H1 (cell line): Measurements from ENCODE around the gene OSBPL9. TPM values are rescaled to one million over a fixed set of nuclear protein-coding genes. Genes with fewer than 3 reads are reported as not detected.

ENCODE experiments used
- CTCF ChIA-PET: fragments of 300-600 bp; sonication (Branson Sonifier 250); formaldehyde crosslinking; loops from one replicate; lab custom pipeline; 2021; ENCODE audit not compliant: partially characterized antibody; lab: Charles Lee
- POLR2A ChIA-PET: fragments of 300-600 bp; sonication (Branson Sonifier 250); formaldehyde crosslinking; loops from one replicate; lab custom pipeline; 2021; ENCODE audit warnings: inconsistent platforms; ENCODE audit not compliant: partially characterized antibody; lab: Charles Lee
- DNase-seq, 2 experiments: peaks; one replicate each; pipeline versions ENCODE4 v3.0.0 to v3.0.0-alpha.2; 2010 to 2022; ENCODE audit warnings: low spot score in 2 of 2, low read depth in 1 of 2, mixed read lengths in 1 of 2
- FAIRE-seq: peaks from 2 replicates; lab custom pipeline; 2011; peaks lifted over from hg19 to GRCh38; lab: Jason Lieb, UNC
- H2AFZ ChIP-seq: 2 replicates; pipeline ENCODE4 v1.8.1; 2012; ENCODE audit warnings: low read length, inconsistent platforms
- H2AK5ac ChIP-seq: 2 replicates; pipeline ENCODE4 v1.6.1; 2013; ENCODE audit warnings: low read depth, low read length
- H2BK120ac ChIP-seq: replicated peaks from 2 replicates; pipeline ENCODE3; 2013; ENCODE audit warnings: low read depth, low read length, inconsistent platforms
- H2BK12ac ChIP-seq: 2 replicates; pipeline ENCODE4 v1.6.1; 2013; ENCODE audit warnings: low read depth, low read length
- H2BK15ac ChIP-seq: 2 replicates; pipeline ENCODE4 v1.6.1; 2013; ENCODE audit warnings: low read length
- H2BK20ac ChIP-seq: 2 replicates; pipeline ENCODE4 v1.6.1; 2013; ENCODE audit warnings: low read length
- H2BK5ac ChIP-seq: 2 replicates; pipeline ENCODE4 v1.6.1; 2013; ENCODE audit warnings: low read depth, low read length
- H3K14ac ChIP-seq: 2 replicates; pipeline ENCODE4 v1.6.1; 2013; ENCODE audit warnings: inconsistent platforms; ENCODE audit not compliant: insufficient read length
- H3K18ac ChIP-seq: 2 replicates; pipeline ENCODE4 v1.6.1; 2013; ENCODE audit warnings: low read length; ENCODE audit errors: extremely low read depth
- H3K23ac ChIP-seq: 2 replicates; pipeline ENCODE4 v1.6.1; 2013; ENCODE audit warnings: inconsistent platforms; ENCODE audit not compliant: insufficient read length
- H3K23me2 ChIP-seq: 2 replicates; pipeline ENCODE4 v1.6.1; 2013; ENCODE audit warnings: low read depth, low read length
- H3K27ac ChIP-seq: 2 replicates; pipeline ENCODE4 v1.6.1; 2011; ENCODE audit warnings: low read depth, low read length, inconsistent platforms
- H3K27me3 ChIP-seq, 4 experiments: replicated peaks in 1 of 4; 1 replicate in 1 of 4; 2 replicates in 3 of 4; pipeline versions ENCODE4 v1.6.1 to v1.8.1; 2011 to 2013; ENCODE audit warnings: low read length in 3 of 4, mild to moderate bottlenecking in 3 of 4, inconsistent platforms in 2 of 4, mixed read lengths in 2 of 4, moderate library complexity in 1 of 4; ENCODE audit not compliant: control insufficient read depth in 3 of 4, insufficient read depth in 3 of 4; ENCODE audit errors: extremely low read depth in 1 of 4
- H3K36me3 ChIP-seq, 4 experiments: 2 replicates each; pipeline versions ENCODE4 v1.6.1 to v1.8.1; 2011 to 2013; ENCODE audit warnings: mild to moderate bottlenecking in 4 of 4, low read length in 3 of 4, moderate library complexity in 2 of 4, control low read depth in 1 of 4, inconsistent platforms in 1 of 4; ENCODE audit not compliant: insufficient read depth in 4 of 4, control insufficient read depth in 2 of 4
- H3K4ac ChIP-seq: replicated peaks from 2 replicates; pipeline ENCODE3; 2013; ENCODE audit warnings: low read length, low read depth, mixed read lengths, inconsistent platforms; ENCODE audit not compliant: insufficient read length
- H3K4me1 ChIP-seq, 4 experiments: replicated peaks in 1 of 4; 1 replicate in 1 of 4; 2 replicates in 3 of 4; pipeline versions ENCODE4 v1.6.1 to v1.8.1; 2011 to 2013; ENCODE audit warnings: low read length in 3 of 4, inconsistent platforms in 2 of 4, mixed read lengths in 1 of 4; ENCODE audit not compliant: insufficient read depth in 4 of 4, control insufficient read depth in 3 of 4
- H3K4me2 ChIP-seq, 2 experiments: 2 replicates each; pipeline versions ENCODE4 v1.6.1 to v1.8.1; 2011 to 2013; ENCODE audit warnings: low read depth in 2 of 2, low read length in 2 of 2, control low read depth in 1 of 2, inconsistent platforms in 1 of 2, mild to moderate bottlenecking in 1 of 2; ENCODE audit not compliant: insufficient read depth in 1 of 2
- H3K4me3 ChIP-seq, 4 experiments: fragments of 200-600, 300-600 bp in 1 of 4; sonication (generic), shearing (Covaris generic), sonication (Bioruptor Twin) in 1 of 4; 2 replicates each; pipeline versions ENCODE4 v1.5.1 to v1.8.1; 2011 to 2016; ENCODE audit warnings: low read length in 4 of 4, low read depth in 3 of 4, control low read depth in 2 of 4, inconsistent platforms in 2 of 4, mild to moderate bottlenecking in 2 of 4, mixed read lengths in 1 of 4, moderate library complexity in 1 of 4; ENCODE audit not compliant: insufficient read depth in 2 of 4; ENCODE audit errors: extremely low read depth in 1 of 4
- H3K56ac ChIP-seq: replicated peaks from 2 replicates; pipeline ENCODE3; 2013; ENCODE audit warnings: low read depth, mild to moderate bottlenecking, mixed read lengths, low read length, inconsistent platforms; ENCODE audit not compliant: insufficient read length
- H3K79me1 ChIP-seq: 2 replicates; pipeline ENCODE4 v1.6.1; 2013; ENCODE audit warnings: low read depth, low read length, control low read depth
- H3K79me2 ChIP-seq, 2 experiments: 2 replicates each; pipeline versions ENCODE4 v1.6.1 to v1.8.1; 2012 to 2013; ENCODE audit warnings: low read length in 2 of 2, mild to moderate bottlenecking in 2 of 2, inconsistent platforms in 1 of 2; ENCODE audit not compliant: insufficient read depth in 2 of 2, control insufficient read depth in 1 of 2
- H3K9ac ChIP-seq, 4 experiments: replicated peaks in 1 of 4; 1 replicate in 1 of 4; 2 replicates in 3 of 4; pipeline versions ENCODE4 v1.6.1 to v1.8.1; 2011 to 2013; ENCODE audit warnings: low read depth in 3 of 4, low read length in 3 of 4, control low read depth in 2 of 4, mild to moderate bottlenecking in 2 of 4, moderate library complexity in 2 of 4, inconsistent platforms in 1 of 4; ENCODE audit errors: extremely low read depth in 1 of 4
- H3K9me3 ChIP-seq, 2 experiments: 2 replicates each; pipeline versions ENCODE4 v1.6.1 to v1.8.1; 2012 to 2013; ENCODE audit warnings: mild to moderate bottlenecking in 2 of 2, moderate library complexity in 2 of 2, control low read depth in 1 of 2, inconsistent platforms in 1 of 2, low read depth in 1 of 2, low read length in 1 of 2, mixed read lengths in 1 of 2; ENCODE audit not compliant: insufficient read depth in 2 of 2
- H4K20me1 ChIP-seq, 2 experiments: replicated peaks in 1 of 2; 2 replicates each; pipeline versions ENCODE3 to v1.8.1; 2011 to 2013; ENCODE audit warnings: inconsistent platforms in 2 of 2, low read length in 2 of 2, mild to moderate bottlenecking in 1 of 2; ENCODE audit not compliant: insufficient read depth in 2 of 2, control insufficient read depth in 1 of 2
- H4K5ac ChIP-seq: 2 replicates; pipeline ENCODE4 v1.6.1; 2013; ENCODE audit warnings: low read length, low read depth, mixed read lengths, inconsistent platforms; ENCODE audit not compliant: insufficient read length
- H4K8ac ChIP-seq: 2 replicates; pipeline ENCODE4 v1.8.0; 2013; ENCODE audit warnings: mild to moderate bottlenecking, moderate library complexity, low read length, inconsistent platforms; ENCODE audit not compliant: insufficient read depth; ENCODE audit errors: extremely low read depth
- H4K91ac ChIP-seq: replicated peaks from 2 replicates; pipeline ENCODE3; 2013; ENCODE audit warnings: low read length, mixed read lengths, inconsistent platforms; ENCODE audit not compliant: insufficient read length
- BACH1 ChIP-seq: IDR thresholded peaks from 2 replicates; pipeline ENCODE4 v1.6.1; 2012; ENCODE audit warnings: low read length, improper control_type of control experiment
- CTBP2 ChIP-seq: IDR thresholded peaks from 2 replicates; pipeline ENCODE4 v1.7.0; 2011; ENCODE audit warnings: borderline replicate concordance, mild to moderate bottlenecking, moderate library complexity, mixed read lengths, low read length; ENCODE audit not compliant: insufficient read depth, insufficient read length
- EP300 ChIP-seq, 2 experiments: IDR thresholded peaks; 1 replicate in 1 of 2; 2 replicates in 1 of 2; pipeline ENCODE4 v1.6.1; 2011 to 2012; ENCODE audit warnings: low read depth in 2 of 2, low read length in 2 of 2, mild to moderate bottlenecking in 2 of 2, borderline replicate concordance in 1 of 2, inconsistent platforms in 1 of 2, moderate library complexity in 1 of 2
- NANOG ChIP-seq: IDR thresholded peaks from 2 replicates; pipeline ENCODE4 v1.6.1; 2011; ENCODE audit warnings: low read length, low read depth, mild to moderate bottlenecking, inconsistent platforms; ENCODE audit not compliant: insufficient read depth, poor library complexity, severe bottlenecking
- SRF ChIP-seq: IDR thresholded peaks from 2 replicates; pipeline ENCODE4 v1.6.1; 2011; ENCODE audit warnings: mild to moderate bottlenecking, low read depth, low read length, moderate library complexity
- TAF7 ChIP-seq: optimal IDR thresholded peaks from 2 replicates; pipeline ENCODE3; 2011; ENCODE audit warnings: low read depth, mild to moderate bottlenecking, inconsistent platforms, low read length, moderate library complexity, borderline replicate concordance
- TBP ChIP-seq: IDR thresholded peaks from 2 replicates; pipeline ENCODE4 v1.6.1; 2011; ENCODE audit warnings: low read depth, low read length, improper control_type of control experiment
- WGBS, 2 experiments: shearing (Covaris generic) in 1 of 2; methylation state at CpG; one replicate each; pipeline versions ENCODE4 v1.1.6 to v1.1.7; 2013 to 2015; ENCODE audit warnings: low lambda C conversion rate in 2 of 2, mixed read lengths in 2 of 2, inconsistent platforms in 1 of 2, low coverage in 1 of 2, missing lambda C conversion rate in 1 of 2; ENCODE audit not compliant: insufficient replicate concordance in 2 of 2, insufficient coverage in 1 of 2, insufficient read length in 1 of 2; ENCODE audit errors: extremely low coverage in 1 of 2, missing lambda C conversion rate in 1 of 2; 5-methylcytosine and 5-hydroxymethylcytosine counted together
- polyA plus RNA-seq, 7 experiments: library from polyadenylated mRNA; depleted of rRNA in 3 of 7; stranded (reverse) in 5 of 7; unstranded in 2 of 7; fragments of >200 nt in 5 of 7; fragments of 200-250 nt in 2 of 7; gene quantifications; 1 replicate in 5 of 7; 2 replicates in 1 of 7; 4 replicates in 1 of 7; pipeline versions ENCODE4 v1.2.1 to v1.2.3, GENCODE V29; 2011 to 2013; ENCODE audit warnings: missing spikeins in 2 of 7, mixed read lengths in 2 of 7
- total RNA-seq: library from RNA; stranded (reverse); fragmentation: NEBNext Ultra II Directional; extraction: Animal tissue kit (Norgen Biotek cat#: 25700); gene quantifications from 2 replicates; pipeline ENCODE4 v1.2.1, GENCODE V29; 2021

The OSBPL9 gene
- total and polyA plus RNA-seq, 2 of the 8 experiments (the other 6 are each of a cell fraction or from before 2014, with no cell fraction given), result 58.2 to 71.6 TPM

GRCh38 chr1:51650198-51650597 is 33.3 kb downstream of the OSBPL9 start:
- TF ChIP-seq CTBP2 (no peak), NANOG (no peak), TBP (no peak), EP300 (IDR thresholded peaks at IDR 0.05; ENCODE audit: borderline replicate concordance in 1 of 2, low read depth in 2 of 2, low read length in 2 of 2) (no peak), TAF7 (no peak), BACH1 (no peak), SRF (no peak)
- Histone ChIP-seq H2BK20ac (no peak overlapping the region), H3K4me1 (peaks cover 0 to 10% (median 5%) of the 10 kb centered on the region in 4 experiments; a peak in 5 of 7 replicates), H4K8ac (no peak overlapping the region), H2BK5ac (no peak overlapping the region), H3K4me2 (no peak overlapping the region), H2BK15ac (no peak overlapping the region), H3K9ac (no peak overlapping the region), H3K4ac (no peak overlapping the region), H3K9me3 (no peaks in the 10 kb centered on the region), H3K27me3 (no peaks in the 10 kb centered on the region), H4K5ac (no peak overlapping the region), H2BK12ac (no peak overlapping the region), H3K23ac (no peak overlapping the region), H2AK5ac (no peak overlapping the region), H3K18ac (no peak overlapping the region), H2BK120ac (no peak overlapping the region), H3K23me2 (no peaks in the 10 kb centered on the region), H3K4me3 (no peak overlapping the region), H2AFZ (no peak overlapping the region), H3K36me3 (no peaks in the 10 kb centered on the region; a peak in 1 of 8 replicates), H3K79me2 (peaks cover 0 to 7% of the 10 kb centered on the region in 2 experiments; a peak in 2 of 4 replicates), H3K27ac (no peak overlapping the region), H3K79me1 (peaks cover 4% of the 10 kb centered on the region; the same call in 1 of the 2 replicates), H4K20me1 (no peaks in the 10 kb centered on the region), H3K14ac (no peak overlapping the region), H4K91ac (no peak overlapping the region), H3K56ac (no peak overlapping the region)
- FAIRE-seq (no peak), DNase-seq (no peak)
- ChIA-PET CTCF (no interaction called here), POLR2A (no interaction called here)
- 92% methylated on average over 1 of the region's 1 CpG; no CpG with 5 or more reads in 1 of the 2 experiments for WGBS, 2 experiments
